ENCODE results near the gene KNOP1. TPM values are rescaled to one million over a fixed set of nuclear protein-coding genes. Genes with fewer than 3 reads are reported as not detected.

KNOP1 gene
- total and polyA plus RNA-seq, 10 of the 15 experiments (the other 5 are each of a cell fraction or from before 2014, with no cell fraction given), result 13.8 to 47.2 (median 32.1) TPM

- in situ Hi-C loops (cut with MboI), result no loop called here
Measured at GRCh38 chr16:19706846-19707245, 11.2 kb downstream of the KNOP1 start.

More at GRCh38 chr16:19706846-19707245, 11.2 kb downstream of the KNOP1 start:
- intact Hi-C loops (cut with micrococcal nuclease; ENCODE audit: unreplicated experiment), result no loop called here
- WGBS (ENCODE audit: insufficient coverage, insufficient replicate concordance, low lambda C conversion rate, missing lambda C conversion rate), result 98% methylated on average over 15 of the region's 15 CpGs
- POLR2A ChIA-PET, result no interaction called here
- Histone ChIP-seq H4K20me1 (ENCODE audit: control insufficient read depth, insufficient read depth) (no peaks in the 10 kb centered on the region; the same call in 1 of the 2 replicates), H3K27me3 (replicated peaks in 1 of 2; ENCODE audit: control insufficient read depth in 2 of 2, insufficient read depth in 2 of 2, low read length in 1 of 2) (no peaks in the 10 kb centered on the region), H3K36me3 (ENCODE audit: control insufficient read depth in 2 of 2, insufficient read depth in 2 of 2, low read length in 1 of 2) (peaks cover 19% of the 10 kb centered on the region in 2 experiments; a peak in 3 of 4 replicates), H3K79me2 (ENCODE audit: control insufficient read depth, insufficient read depth, low read length) (no peaks in the 10 kb centered on the region), H3K9ac (ENCODE audit: control insufficient read depth, insufficient read depth, low read length) (no peak overlapping the region), H3K9me3 (replicated peaks; ENCODE audit: control insufficient read depth, insufficient read depth, low read length) (no peaks in the 10 kb centered on the region), H2AFZ (ENCODE audit: control insufficient read depth, low read depth, low read length) (no peak overlapping the region), H3K4me2 (ENCODE audit: control insufficient read depth, insufficient read depth) (no peak overlapping the region), H3K4me3 (no peak overlapping the region), H3K4me1 (ENCODE audit: control insufficient read depth, insufficient read depth, low read length) (no peaks in the 10 kb centered on the region), H3K27ac (ENCODE audit: control insufficient read depth, insufficient read depth) (no peak overlapping the region)
- CTCF ChIA-PET, result interaction anchor here (0.7 kb wide), 1 partner anchor 17 kb away, joined by 3 read pairs; no protein-coding TSS in a partner anchor
- DNase-seq (ENCODE audit: low read depth, low spot score) (no peak), FAIRE-seq (no peak), ATAC-seq (no peak)
- SMC1A ChIA-PET (ENCODE audit: uncharacterized antibody, unreplicated experiment), result no interaction called here
- RAD21 ChIA-PET (ENCODE audit: unreplicated experiment), result no interaction called here
- no TSS peak for BruUV-seq (replicated peaks)
- no peak for TF ChIP-seq KLF5 (IDR thresholded peaks at IDR 0.05; ENCODE audit: partially characterized antibody)
- no peak for TF ChIP-seq YY1 (IDR thresholded peaks at IDR 0.05; ENCODE audit: low read depth, low read length)
- no peak for TF ChIP-seq ZNF687 (IDR thresholded peaks at IDR 0.05)
- no peak for TF ChIP-seq ESRRA (IDR thresholded peaks at IDR 0.05; ENCODE audit: low read length)
- TF ChIP-seq ATF3 (IDR thresholded peaks at IDR 0.05; ENCODE audit: borderline replicate concordance, extremely low read depth, low read depth, low read length), result no peak
- TF ChIP-seq ZNF207 (IDR thresholded peaks at IDR 0.05; ENCODE audit: borderline replicate concordance), result no peak
- TF ChIP-seq NRF1 (conservative IDR thresholded peaks at IDR 0.05; ENCODE audit: low read depth, low read length), result no peak
- TF ChIP-seq ZNF274 (IDR thresholded peaks at IDR 0.05; ENCODE audit: insufficient read depth, insufficient read length), result no peak
- no peak for TF ChIP-seq SMAD1 (IDR thresholded peaks at IDR 0.05; ENCODE audit: low read depth, partially characterized antibody)
- no peak for TF ChIP-seq JUNB (IDR thresholded peaks at IDR 0.05)
- TF ChIP-seq CHD2 (IDR thresholded peaks at IDR 0.05; ENCODE audit: borderline replicate concordance, low read depth, low read length), result no peak
- no peak for TF ChIP-seq ZZZ3 (IDR thresholded peaks at IDR 0.05; ENCODE audit: control insufficient read depth, insufficient read length, low read depth)
- TF ChIP-seq, protein P1, sequence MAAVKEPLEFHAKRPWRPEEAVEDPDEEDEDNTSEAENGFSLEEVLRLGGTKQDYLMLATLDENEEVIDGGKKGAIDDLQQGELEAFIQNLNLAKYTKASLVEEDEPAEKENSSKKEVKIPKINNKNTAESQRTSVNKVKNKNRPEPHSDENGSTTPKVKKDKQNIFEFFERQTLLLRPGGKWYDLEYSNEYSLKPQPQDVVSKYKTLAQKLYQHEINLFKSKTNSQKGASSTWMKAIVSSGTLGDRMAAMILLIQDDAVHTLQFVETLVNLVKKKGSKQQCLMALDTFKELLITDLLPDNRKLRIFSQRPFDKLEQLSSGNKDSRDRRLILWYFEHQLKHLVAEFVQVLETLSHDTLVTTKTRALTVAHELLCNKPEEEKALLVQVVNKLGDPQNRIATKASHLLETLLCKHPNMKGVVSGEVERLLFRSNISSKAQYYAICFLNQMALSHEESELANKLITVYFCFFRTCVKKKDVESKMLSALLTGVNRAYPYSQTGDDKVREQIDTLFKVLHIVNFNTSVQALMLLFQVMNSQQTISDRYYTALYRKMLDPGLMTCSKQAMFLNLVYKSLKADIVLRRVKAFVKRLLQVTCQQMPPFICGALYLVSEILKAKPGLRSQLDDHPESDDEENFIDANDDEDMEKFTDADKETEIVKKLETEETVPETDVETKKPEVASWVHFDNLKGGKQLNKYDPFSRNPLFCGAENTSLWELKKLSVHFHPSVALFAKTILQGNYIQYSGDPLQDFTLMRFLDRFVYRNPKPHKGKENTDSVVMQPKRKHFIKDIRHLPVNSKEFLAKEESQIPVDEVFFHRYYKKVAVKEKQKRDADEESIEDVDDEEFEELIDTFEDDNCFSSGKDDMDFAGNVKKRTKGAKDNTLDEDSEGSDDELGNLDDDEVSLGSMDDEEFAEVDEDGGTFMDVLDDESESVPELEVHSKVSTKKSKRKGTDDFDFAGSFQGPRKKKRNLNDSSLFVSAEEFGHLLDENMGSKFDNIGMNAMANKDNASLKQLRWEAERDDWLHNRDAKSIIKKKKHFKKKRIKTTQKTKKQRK (IDR thresholded peaks at IDR 0.05; ENCODE audit: low read depth, low read length), result no peak
- TF ChIP-seq JUND (IDR thresholded peaks at IDR 0.05; ENCODE audit: low read depth, low read length), result no peak
- TF ChIP-seq, protein P2, sequence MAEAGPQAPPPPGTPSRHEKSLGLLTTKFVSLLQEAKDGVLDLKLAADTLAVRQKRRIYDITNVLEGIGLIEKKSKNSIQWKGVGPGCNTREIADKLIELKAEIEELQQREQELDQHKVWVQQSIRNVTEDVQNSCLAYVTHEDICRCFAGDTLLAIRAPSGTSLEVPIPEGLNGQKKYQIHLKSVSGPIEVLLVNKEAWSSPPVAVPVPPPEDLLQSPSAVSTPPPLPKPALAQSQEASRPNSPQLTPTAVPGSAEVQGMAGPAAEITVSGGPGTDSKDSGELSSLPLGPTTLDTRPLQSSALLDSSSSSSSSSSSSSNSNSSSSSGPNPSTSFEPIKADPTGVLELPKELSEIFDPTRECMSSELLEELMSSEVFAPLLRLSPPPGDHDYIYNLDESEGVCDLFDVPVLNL (IDR thresholded peaks at IDR 0.05; ENCODE audit: low read depth, low read length), result no peak
- TF ChIP-seq TCF7 (IDR thresholded peaks at IDR 0.05; ENCODE audit: borderline replicate concordance), result no peak

All from GM12878 (cell line).